ENCODE data around the gene GIGYF2. TPM values are rescaled to one million over a fixed set of nuclear protein-coding genes. Genes with fewer than 3 reads are reported as not detected.

GIGYF2 gene
- polyA plus RNA-seq, 1 donor from 2014 or later, result 52.6 TPM

- no peak overlapping the region for H3K4me2 ChIP-seq (ENCODE audit: low read length)
- no peaks in the 10 kb centered on the region for H4K20me1 ChIP-seq (ENCODE audit: insufficient read depth)
- H3K4me3 ChIP-seq (ENCODE audit: low read length), result no peak overlapping the region
- H3K9me2 ChIP-seq (ENCODE audit: insufficient read depth, low read length), result no peaks in the 10 kb centered on the region
- H2AFZ ChIP-seq (ENCODE audit: low read depth, low read length), result no peak overlapping the region
- no peaks in the 10 kb centered on the region for H3K36me3 ChIP-seq (ENCODE audit: insufficient read depth, low read length)
- TF ChIP-seq TAF1 (IDR thresholded peaks at IDR 0.05; ENCODE audit: low read depth) (no peak), POLR2AphosphoS5 (IDR thresholded peaks at IDR 0.05) (no peak), SMC3 (conservative IDR thresholded peaks at IDR 0.05; ENCODE audit: poor library complexity) (no peak), MXI1 (conservative IDR thresholded peaks at IDR 0.05; ENCODE audit: poor library complexity, severe bottlenecking) (no peak)
- TF ChIP-seq, protein P1, sequence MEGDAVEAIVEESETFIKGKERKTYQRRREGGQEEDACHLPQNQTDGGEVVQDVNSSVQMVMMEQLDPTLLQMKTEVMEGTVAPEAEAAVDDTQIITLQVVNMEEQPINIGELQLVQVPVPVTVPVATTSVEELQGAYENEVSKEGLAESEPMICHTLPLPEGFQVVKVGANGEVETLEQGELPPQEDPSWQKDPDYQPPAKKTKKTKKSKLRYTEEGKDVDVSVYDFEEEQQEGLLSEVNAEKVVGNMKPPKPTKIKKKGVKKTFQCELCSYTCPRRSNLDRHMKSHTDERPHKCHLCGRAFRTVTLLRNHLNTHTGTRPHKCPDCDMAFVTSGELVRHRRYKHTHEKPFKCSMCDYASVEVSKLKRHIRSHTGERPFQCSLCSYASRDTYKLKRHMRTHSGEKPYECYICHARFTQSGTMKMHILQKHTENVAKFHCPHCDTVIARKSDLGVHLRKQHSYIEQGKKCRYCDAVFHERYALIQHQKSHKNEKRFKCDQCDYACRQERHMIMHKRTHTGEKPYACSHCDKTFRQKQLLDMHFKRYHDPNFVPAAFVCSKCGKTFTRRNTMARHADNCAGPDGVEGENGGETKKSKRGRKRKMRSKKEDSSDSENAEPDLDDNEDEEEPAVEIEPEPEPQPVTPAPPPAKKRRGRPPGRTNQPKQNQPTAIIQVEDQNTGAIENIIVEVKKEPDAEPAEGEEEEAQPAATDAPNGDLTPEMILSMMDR (IDR thresholded peaks at IDR 0.05; ENCODE audit: poor library complexity, severe bottlenecking), result no peak
- H3F3A ChIP-seq (ENCODE audit: insufficient read depth, low read length, poor library complexity, severe bottlenecking), result no peaks in the 10 kb centered on the region
- no peak overlapping the region for H3K9ac ChIP-seq (ENCODE audit: low read length)
- H3K27ac ChIP-seq (ENCODE audit: low read length), result no peak overlapping the region
- no peaks in the 10 kb centered on the region for H3K79me2 ChIP-seq (replicated peaks; ENCODE audit: insufficient read depth, low read length)
- no peaks in the 10 kb centered on the region for H3K9me3 ChIP-seq (ENCODE audit: low read length)
- H3K27me3 ChIP-seq (ENCODE audit: insufficient read depth, low read depth, low read length), result no peaks in the 10 kb centered on the region
Measured at GRCh38 chr2:232649033-232649432, 48.1 kb upstream of the GIGYF2 start.

- no peaks in the 10 kb centered on the region for H3F3A ChIP-seq (ENCODE audit: insufficient read depth, low read length, poor library complexity, severe bottlenecking)
- no peaks in the 10 kb centered on the region for H3K27me3 ChIP-seq (ENCODE audit: insufficient read depth, low read depth, low read length)
- no peak overlapping the region for H3K9ac ChIP-seq (ENCODE audit: low read length)
- H3K4me2 ChIP-seq (ENCODE audit: low read length), result no peak overlapping the region
- no peaks in the 10 kb centered on the region for H3K9me3 ChIP-seq (ENCODE audit: low read length)
- H4K20me1 ChIP-seq (ENCODE audit: insufficient read depth), result no peaks in the 10 kb centered on the region
- no peak overlapping the region for H2AFZ ChIP-seq (ENCODE audit: low read depth, low read length)
- no peaks in the 10 kb centered on the region for H3K36me3 ChIP-seq (ENCODE audit: insufficient read depth, low read length)
- no peaks in the 10 kb centered on the region for H3K79me2 ChIP-seq (replicated peaks; ENCODE audit: insufficient read depth, low read length)
- H3K27ac ChIP-seq (ENCODE audit: low read length), result peak overlapping the region; percentile 15
- no peak for TF ChIP-seq SMC3 (conservative IDR thresholded peaks at IDR 0.05; ENCODE audit: poor library complexity)
- peak; percentile 39 for TF ChIP-seq POLR2AphosphoS5 (IDR thresholded peaks at IDR 0.05)
- H3K4me3 ChIP-seq (ENCODE audit: low read length), result no peak overlapping the region
- no peaks in the 10 kb centered on the region for H3K9me2 ChIP-seq (ENCODE audit: insufficient read depth, low read length)
Measured at GRCh38 chr2:232652505-232652851, 44.7 kb upstream of the GIGYF2 start.

- no peaks in the 10 kb centered on the region for H3K36me3 ChIP-seq (ENCODE audit: insufficient read depth, low read length)
- H3K4me3 ChIP-seq (ENCODE audit: low read length), result no peak overlapping the region
- TF ChIP-seq MXI1 (conservative IDR thresholded peaks at IDR 0.05; ENCODE audit: poor library complexity, severe bottlenecking) (no peak), EP300 (conservative IDR thresholded peaks at IDR 0.05; ENCODE audit: poor library complexity, severe bottlenecking) (no peak), EZH2 (IDR thresholded peaks at IDR 0.05; ENCODE audit: borderline replicate concordance, insufficient read depth, low read length, poor library complexity, severe bottlenecking) (no peak), TAF1 (IDR thresholded peaks at IDR 0.05; ENCODE audit: low read depth) (no peak), RAD21 (conservative IDR thresholded peaks at IDR 0.05) (no peak), SMC3 (conservative IDR thresholded peaks at IDR 0.05; ENCODE audit: poor library complexity) (no peak), POLR2AphosphoS5 (IDR thresholded peaks at IDR 0.05) (no peak)
- TF ChIP-seq, protein P2, sequence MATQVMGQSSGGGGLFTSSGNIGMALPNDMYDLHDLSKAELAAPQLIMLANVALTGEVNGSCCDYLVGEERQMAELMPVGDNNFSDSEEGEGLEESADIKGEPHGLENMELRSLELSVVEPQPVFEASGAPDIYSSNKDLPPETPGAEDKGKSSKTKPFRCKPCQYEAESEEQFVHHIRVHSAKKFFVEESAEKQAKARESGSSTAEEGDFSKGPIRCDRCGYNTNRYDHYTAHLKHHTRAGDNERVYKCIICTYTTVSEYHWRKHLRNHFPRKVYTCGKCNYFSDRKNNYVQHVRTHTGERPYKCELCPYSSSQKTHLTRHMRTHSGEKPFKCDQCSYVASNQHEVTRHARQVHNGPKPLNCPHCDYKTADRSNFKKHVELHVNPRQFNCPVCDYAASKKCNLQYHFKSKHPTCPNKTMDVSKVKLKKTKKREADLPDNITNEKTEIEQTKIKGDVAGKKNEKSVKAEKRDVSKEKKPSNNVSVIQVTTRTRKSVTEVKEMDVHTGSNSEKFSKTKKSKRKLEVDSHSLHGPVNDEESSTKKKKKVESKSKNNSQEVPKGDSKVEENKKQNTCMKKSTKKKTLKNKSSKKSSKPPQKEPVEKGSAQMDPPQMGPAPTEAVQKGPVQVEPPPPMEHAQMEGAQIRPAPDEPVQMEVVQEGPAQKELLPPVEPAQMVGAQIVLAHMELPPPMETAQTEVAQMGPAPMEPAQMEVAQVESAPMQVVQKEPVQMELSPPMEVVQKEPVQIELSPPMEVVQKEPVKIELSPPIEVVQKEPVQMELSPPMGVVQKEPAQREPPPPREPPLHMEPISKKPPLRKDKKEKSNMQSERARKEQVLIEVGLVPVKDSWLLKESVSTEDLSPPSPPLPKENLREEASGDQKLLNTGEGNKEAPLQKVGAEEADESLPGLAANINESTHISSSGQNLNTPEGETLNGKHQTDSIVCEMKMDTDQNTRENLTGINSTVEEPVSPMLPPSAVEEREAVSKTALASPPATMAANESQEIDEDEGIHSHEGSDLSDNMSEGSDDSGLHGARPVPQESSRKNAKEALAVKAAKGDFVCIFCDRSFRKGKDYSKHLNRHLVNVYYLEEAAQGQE (IDR thresholded peaks at IDR 0.05; ENCODE audit: borderline replicate concordance), result no peak
- TF ChIP-seq, protein P1 (IDR thresholded peaks at IDR 0.05; ENCODE audit: poor library complexity, severe bottlenecking), result no peak
- H3K79me2 ChIP-seq (replicated peaks; ENCODE audit: insufficient read depth, low read length), result no peaks in the 10 kb centered on the region
- H3K4me2 ChIP-seq (ENCODE audit: low read length), result no peak overlapping the region
- no peaks in the 10 kb centered on the region for H3K9me2 ChIP-seq (ENCODE audit: insufficient read depth, low read length)
- H3K9ac ChIP-seq (ENCODE audit: low read length), result no peak overlapping the region
- H3K27ac ChIP-seq (ENCODE audit: low read length), result no peak overlapping the region
- H3K27me3 ChIP-seq (ENCODE audit: insufficient read depth, low read depth, low read length), result no peaks in the 10 kb centered on the region
- H4K20me1 ChIP-seq (ENCODE audit: insufficient read depth), result no peaks in the 10 kb centered on the region
- H3K9me3 ChIP-seq (ENCODE audit: low read length), result no peaks in the 10 kb centered on the region
- H3F3A ChIP-seq (ENCODE audit: insufficient read depth, low read length, poor library complexity, severe bottlenecking), result no peaks in the 10 kb centered on the region
- no peak overlapping the region for H2AFZ ChIP-seq (ENCODE audit: low read depth, low read length)
Measured at GRCh38 chr2:232653441-232653840, 43.7 kb upstream of the GIGYF2 start.

Measured in neural cell (in vitro differentiated cells).